B cell (primary cell): ENCODE data around the gene CCDC60. TPM values are rescaled to one million over a fixed set of nuclear protein-coding genes. Genes with fewer than 3 reads are reported as not detected.

ENCODE experiments used
- ATAC-seq: fragments of 200-7000 bp; cut with Tn5 transposase; one replicate; pipeline ENCODE4 v1.10.0; 2021; ENCODE audit warnings: low read depth, mild to moderate bottlenecking, moderate number of reproducible peaks, moderate library complexity
- CTCF ChIA-PET: fragments of 350-600 bp; sonication (Branson Sonifier 250); formaldehyde crosslinking; loops from one replicate; lab custom pipeline; 2021; ENCODE audit warnings: antibody characterized with exemption, inconsistent platforms; lab: Charles Lee
- POLR2A ChIA-PET: fragments of 350-600 bp; sonication (Branson Sonifier 250); formaldehyde crosslinking; loops from one replicate; lab custom pipeline; 2021; ENCODE audit warnings: antibody characterized with exemption; lab: Charles Lee
- DNase-seq: peaks from one replicate; pipeline ENCODE4 v3.0.0; 2013
- H2AFZ ChIP-seq: 2 replicates; pipeline ENCODE4 v1.6.1; 2012; ENCODE audit warnings: mild to moderate bottlenecking, low read depth, low read length; ENCODE audit not compliant: insufficient read depth, poor library complexity, severe bottlenecking
- H3K27ac ChIP-seq, 2 donors: 1 replicate in 1 of 2; 2 replicates in 1 of 2; pipeline ENCODE4 v1.5.1; 2012 to 2013; ENCODE audit warnings: low read length in 2 of 2, mild to moderate bottlenecking in 2 of 2, moderate library complexity in 1 of 2
- H3K27me3 ChIP-seq, 4 experiments: fragments of 200-600 bp in 1 of 4; sonication (generic) in 1 of 4; replicated peaks in 1 of 4; 1 replicate in 2 of 4; 2 replicates in 2 of 4; pipeline versions ENCODE4 v1.6.1 to v1.7.0; 2013 to 2016; ENCODE audit warnings: low read length in 3 of 4, mild to moderate bottlenecking in 2 of 4, mixed read lengths in 1 of 4, moderate library complexity in 1 of 4; ENCODE audit not compliant: insufficient read depth in 4 of 4, control insufficient read depth in 3 of 4; ENCODE audit errors: control extremely low read depth in 1 of 4
- H3K36me3 ChIP-seq, 2 experiments: replicated peaks in 1 of 2; 1 replicate in 1 of 2; 2 replicates in 1 of 2; pipeline versions ENCODE4 v1.6.1 to v1.7.1; 2013; ENCODE audit warnings: low read length in 1 of 2; ENCODE audit not compliant: insufficient read depth in 2 of 2, control insufficient read depth in 1 of 2; ENCODE audit errors: control extremely low read depth in 1 of 2, extremely low read depth in 1 of 2
- H3K4me1 ChIP-seq, 2 donors: fragments of 200-600 bp in 1 of 2; sonication (generic) in 1 of 2; 1 replicate in 1 of 2; 2 replicates in 1 of 2; pipeline versions ENCODE4 v1.5.1 to v1.6.1; 2013 to 2017; ENCODE audit warnings: low read length in 2 of 2; ENCODE audit not compliant: control insufficient read depth in 2 of 2, insufficient read depth in 2 of 2
- H3K4me2 ChIP-seq: replicated peaks from 2 replicates; pipeline ENCODE3; 2012; ENCODE audit warnings: mild to moderate bottlenecking, low read depth, low read length; ENCODE audit not compliant: poor library complexity, severe bottlenecking
- H3K4me3 ChIP-seq, 5 experiments: fragments of 200-600 bp in 1 of 5; sonication (generic) in 1 of 5; 1 replicate in 3 of 5; 2 replicates in 2 of 5; pipeline versions ENCODE4 v1.5.1 to v1.7.0; 2011 to 2016; ENCODE audit warnings: low read length in 4 of 5, mild to moderate bottlenecking in 4 of 5, low read depth in 2 of 5, control low read depth in 1 of 5, moderate library complexity in 1 of 5; ENCODE audit not compliant: insufficient read depth in 1 of 5; ENCODE audit errors: control extremely low read depth in 1 of 5, extremely low read depth in 1 of 5
- H3K79me2 ChIP-seq: fragments of 200-600 bp; sonication (generic); one replicate; pipeline ENCODE4 v1.6.0; 2016; ENCODE audit warnings: low read length; ENCODE audit not compliant: control insufficient read depth, insufficient read depth
- H3K9ac ChIP-seq: fragments of 200-600 bp; sonication (generic); 2 replicates; pipeline ENCODE4 v1.6.1; 2017; ENCODE audit warnings: mild to moderate bottlenecking, low read length, moderate library complexity
- H3K9me3 ChIP-seq, 3 donors: one replicate each; pipeline versions ENCODE4 v1.6.1 to v1.7.1; 2013; ENCODE audit warnings: low read length in 2 of 3; ENCODE audit not compliant: control insufficient read depth in 2 of 3, insufficient read depth in 1 of 3; ENCODE audit errors: control extremely low read depth in 1 of 3
- H4K20me1 ChIP-seq: 2 replicates; pipeline ENCODE4 v1.6.0; 2012; ENCODE audit warnings: mild to moderate bottlenecking, low read length; ENCODE audit not compliant: insufficient read depth, control insufficient read depth, poor library complexity, severe bottlenecking
- H3K27ac Mint-ChIP-seq: one replicate; pipeline ENCODE4 v1.8.0; 2021; ENCODE audit warnings: mixed read lengths
- H3K27me3 Mint-ChIP-seq: one replicate; pipeline ENCODE4 v1.8.0; 2021; ENCODE audit warnings: mixed read lengths
- H3K4me1 Mint-ChIP-seq: one replicate; pipeline ENCODE4 v1.8.0; 2021; ENCODE audit warnings: mixed read lengths
- H3K4me3 Mint-ChIP-seq: one replicate; pipeline ENCODE4 v1.8.0; 2021; ENCODE audit warnings: mixed read lengths
- H3K9me3 Mint-ChIP-seq: one replicate; pipeline ENCODE4 v1.8.0; 2022; ENCODE audit warnings: mixed read lengths; ENCODE audit not compliant: insufficient read depth
- EZH2 ChIP-seq: IDR thresholded peaks from 2 replicates; pipeline ENCODE4 v1.6.1; 2012; ENCODE audit warnings: borderline replicate concordance, low read depth, mild to moderate bottlenecking, moderate library complexity, low read length; ENCODE audit not compliant: insufficient read depth, poor library complexity, severe bottlenecking
- WGBS: methylation state at CpG from one replicate; pipeline ENCODE4 v1.1.5; 2013; ENCODE audit warnings: missing lambda C conversion rate; ENCODE audit not compliant: insufficient coverage; 5-methylcytosine and 5-hydroxymethylcytosine counted together
- intact Hi-C: fragments of 100-400 bp; cut with micrococcal nuclease; formaldehyde crosslinking; loops from one replicate; pipeline ENCODE4 v1.10.0; 2022
- polyA plus RNA-seq: library from polyadenylated mRNA; depleted of rRNA; stranded (reverse); fragments of >200 nt; gene quantifications from 2 replicates; pipeline ENCODE4 v1.2.3, GENCODE V29; 2012
- total RNA-seq, 2 donors: library from RNA; stranded (reverse); fragments of 120-200 nt in 1 of 2; gene quantifications; 1 replicate in 1 of 2; 2 replicates in 1 of 2; pipeline versions ENCODE4 v1.2.3 to v1.2.4, GENCODE V29; 2013 to 2022
- TF ChIP-seq, protein P1 (sequence below): fragments of 200-600 bp; IDR thresholded peaks from one replicate; pipeline ENCODE4 v1.8.0; 2022; ENCODE audit warnings: antibody characterized with exemption, mild to moderate bottlenecking

CCDC60 gene
- total and polyA plus RNA-seq, 2 donors (not counting 1 experiment from before 2014, with no cell fraction given) = not detected

DNA sequence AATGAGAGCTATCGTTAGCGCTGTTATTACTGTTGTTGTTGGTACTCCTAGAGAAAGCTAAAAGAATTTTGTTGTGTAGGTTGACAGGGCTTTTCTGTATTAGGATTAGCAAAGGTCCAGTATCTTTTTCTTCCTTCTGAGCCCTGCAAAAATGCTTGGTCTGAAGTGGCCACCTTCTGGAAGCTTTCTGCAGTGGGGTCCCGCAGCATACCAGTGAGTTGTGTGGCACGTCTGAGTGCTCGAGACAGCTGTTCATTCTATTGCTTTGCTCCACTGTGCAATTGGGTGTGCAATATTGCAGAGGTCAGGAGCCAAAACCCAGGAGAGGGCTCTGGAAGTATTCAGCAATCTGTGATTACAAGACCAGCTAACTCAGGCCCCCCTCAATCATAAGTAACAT is 57.1 kb downstream of the CCDC60 start:
- no peak overlapping the region for H3K27ac Mint-ChIP-seq
- POLR2A ChIA-PET = no interaction called here

DNA sequence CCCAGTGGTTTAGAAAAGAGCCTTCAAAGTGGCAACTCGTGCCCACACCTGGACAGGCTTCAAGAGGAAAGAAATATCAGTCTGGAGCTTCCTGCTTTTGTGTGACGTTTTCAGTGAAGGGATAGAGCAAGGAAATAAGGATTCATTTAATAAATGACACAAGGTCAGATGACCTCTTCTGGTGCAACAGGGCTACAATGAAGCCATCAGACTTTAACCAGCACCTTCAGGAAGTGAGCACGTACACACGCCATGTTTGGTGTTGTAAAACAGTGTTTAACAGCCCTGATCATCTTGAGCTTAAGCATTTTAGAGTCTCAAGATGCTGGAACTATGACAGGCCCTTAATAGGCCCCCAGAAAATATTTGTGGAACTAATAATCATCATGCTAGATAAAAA is 59.1 kb downstream of the CCDC60 start:
- intact Hi-C loops = no loop called here
- Histone ChIP-seq H2AFZ (no peak overlapping the region), H3K9ac (no peak overlapping the region), H3K27ac (no peak overlapping the region), H3K4me2 (no peak overlapping the region), H3K27me3 (peaks cover 0 to 2% (median 0%) of the 10 kb centered on the region in 4 experiments), H3K36me3 (no peaks in the 10 kb centered on the region), H3K79me2 (no peaks in the 10 kb centered on the region), H3K4me3 (no peak overlapping the region), H3K9me3 (peaks cover 0 to 4% (median 0%) of the 10 kb centered on the region in 3 donors), H4K20me1 (no peaks in the 10 kb centered on the region), H3K4me1 (no peaks in the 10 kb centered on the region)
- ATAC-seq (no peak), DNase-seq (no peak)
- TF ChIP-seq EZH2 = no peak
- no peak overlapping the region for H3K27ac Mint-ChIP-seq
- no peak overlapping the region for H3K4me3 Mint-ChIP-seq
- CTCF ChIA-PET = no interaction called here
- 0% methylated on average over 2 of the region's 4 CpGs for WGBS
- H3K27me3 Mint-ChIP-seq = peaks cover 3% of the 10 kb centered on the region
- no peaks in the 10 kb centered on the region for H3K9me3 Mint-ChIP-seq
- POLR2A ChIA-PET = no interaction called here
- no peaks in the 10 kb centered on the region for H3K4me1 Mint-ChIP-seq

More for the DNA sequence above, 57.1 kb downstream of the CCDC60 start:
- WGBS = 87% methylated on average over 5 of the region's 5 CpGs
- Mint-ChIP-seq H3K4me1 (no peaks in the 10 kb centered on the region), H3K27me3 (peaks cover 7% of the 10 kb centered on the region), H3K4me3 (no peak overlapping the region), H3K9me3 (no peaks in the 10 kb centered on the region)
- no peak overlapping the region for H3K4me3 ChIP-seq
- H2AFZ ChIP-seq = no peak overlapping the region
- no peak for DNase-seq
- ATAC-seq = no peak
- intact Hi-C loops = no loop called here
- no peaks in the 10 kb centered on the region for H3K4me1 ChIP-seq
- H3K4me2 ChIP-seq = no peak overlapping the region
- H3K36me3 ChIP-seq = no peaks in the 10 kb centered on the region
- CTCF ChIA-PET = no interaction called here
- no peaks in the 10 kb centered on the region for H3K79me2 ChIP-seq
- H3K9me3 ChIP-seq = no peaks in the 10 kb centered on the region
- H3K27me3 ChIP-seq = peaks cover 0 to 2% (median 0%) of the 10 kb centered on the region in 4 experiments
- H3K9ac ChIP-seq = no peak overlapping the region
- no peak for TF ChIP-seq EZH2
- TF ChIP-seq, protein P1, sequence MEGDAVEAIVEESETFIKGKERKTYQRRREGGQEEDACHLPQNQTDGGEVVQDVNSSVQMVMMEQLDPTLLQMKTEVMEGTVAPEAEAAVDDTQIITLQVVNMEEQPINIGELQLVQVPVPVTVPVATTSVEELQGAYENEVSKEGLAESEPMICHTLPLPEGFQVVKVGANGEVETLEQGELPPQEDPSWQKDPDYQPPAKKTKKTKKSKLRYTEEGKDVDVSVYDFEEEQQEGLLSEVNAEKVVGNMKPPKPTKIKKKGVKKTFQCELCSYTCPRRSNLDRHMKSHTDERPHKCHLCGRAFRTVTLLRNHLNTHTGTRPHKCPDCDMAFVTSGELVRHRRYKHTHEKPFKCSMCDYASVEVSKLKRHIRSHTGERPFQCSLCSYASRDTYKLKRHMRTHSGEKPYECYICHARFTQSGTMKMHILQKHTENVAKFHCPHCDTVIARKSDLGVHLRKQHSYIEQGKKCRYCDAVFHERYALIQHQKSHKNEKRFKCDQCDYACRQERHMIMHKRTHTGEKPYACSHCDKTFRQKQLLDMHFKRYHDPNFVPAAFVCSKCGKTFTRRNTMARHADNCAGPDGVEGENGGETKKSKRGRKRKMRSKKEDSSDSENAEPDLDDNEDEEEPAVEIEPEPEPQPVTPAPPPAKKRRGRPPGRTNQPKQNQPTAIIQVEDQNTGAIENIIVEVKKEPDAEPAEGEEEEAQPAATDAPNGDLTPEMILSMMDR = no peak
- H4K20me1 ChIP-seq = no peaks in the 10 kb centered on the region
- H3K27ac ChIP-seq = no peak overlapping the region
